HG02642 (cell line): ENCODE measurements around the gene CFAP20DC.
"Not testable (repeated sequence)": the region's sequence is repeated elsewhere in the genome, so short reads cannot be mapped to it uniquely, and the experiment has no call there.

ENCODE experiments used
- ATAC-seq: cut with Tn5 transposase; IDR thresholded peaks from one replicate; pipeline ENCODE4 v1.9.1; 2021; ENCODE audit warnings: mild to moderate bottlenecking; ENCODE audit not compliant: unreplicated experiment, poor library complexity

Gene CFAP20DC

GRCh38 chr3:58824777-58825176 lies 225.0 kb downstream of the CFAP20DC start:
- no peak for ATAC-seq

DNA sequence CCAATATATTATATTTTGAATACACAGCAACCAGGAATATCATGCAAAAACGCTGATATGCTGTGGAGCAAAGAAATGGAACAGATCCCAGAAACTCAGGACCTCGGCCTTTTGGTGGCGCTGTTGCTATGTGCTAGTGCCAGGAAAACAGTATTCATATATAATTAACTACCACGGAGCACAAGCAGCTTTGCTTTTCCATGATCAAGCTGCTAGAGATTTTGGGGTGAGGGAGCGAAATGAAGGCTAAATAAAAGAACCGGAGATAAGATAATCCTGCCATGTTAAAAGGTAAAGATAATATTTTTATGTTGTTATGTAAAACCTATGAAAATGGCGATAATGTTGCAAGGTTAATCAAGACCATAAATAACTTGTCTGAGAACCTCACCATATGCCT lies 225.5 kb downstream of the CFAP20DC start:
- ATAC-seq: no peak

DNA sequence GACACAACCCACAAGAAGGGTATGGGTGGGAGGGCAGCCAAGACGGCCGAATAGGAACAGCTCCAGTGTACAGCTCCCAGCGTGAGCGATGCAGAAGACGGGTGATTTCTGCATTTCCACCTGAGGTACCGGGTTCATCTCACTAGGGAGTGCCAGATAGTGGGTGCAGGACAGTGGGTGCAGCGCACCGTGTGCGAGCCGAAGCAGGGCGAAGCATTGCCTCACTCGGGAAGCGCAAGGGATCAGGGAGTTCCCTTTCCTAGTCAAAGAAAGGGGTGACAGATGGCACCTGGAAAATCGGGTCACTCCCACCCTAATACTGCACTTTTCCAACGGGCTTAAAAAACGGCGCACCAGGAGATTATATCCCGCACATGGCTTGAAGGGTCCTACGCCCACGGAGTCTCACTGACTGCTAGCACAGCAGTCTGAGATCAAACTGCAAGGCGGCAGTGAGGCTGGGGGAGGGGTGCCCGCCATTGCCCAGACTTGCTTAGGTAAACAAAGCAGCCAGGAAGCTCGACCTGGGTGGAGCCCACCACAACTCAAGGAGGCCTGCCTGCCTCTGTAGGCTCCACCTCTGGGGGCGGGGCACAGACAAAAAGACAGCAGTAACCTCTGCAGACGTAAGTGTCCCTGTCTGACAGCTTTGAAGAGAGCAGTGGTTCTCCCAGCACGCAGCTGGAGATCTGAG lies 243.1 kb downstream of the CFAP20DC start:
- ATAC-seq: not testable (repeated sequence)

DNA sequence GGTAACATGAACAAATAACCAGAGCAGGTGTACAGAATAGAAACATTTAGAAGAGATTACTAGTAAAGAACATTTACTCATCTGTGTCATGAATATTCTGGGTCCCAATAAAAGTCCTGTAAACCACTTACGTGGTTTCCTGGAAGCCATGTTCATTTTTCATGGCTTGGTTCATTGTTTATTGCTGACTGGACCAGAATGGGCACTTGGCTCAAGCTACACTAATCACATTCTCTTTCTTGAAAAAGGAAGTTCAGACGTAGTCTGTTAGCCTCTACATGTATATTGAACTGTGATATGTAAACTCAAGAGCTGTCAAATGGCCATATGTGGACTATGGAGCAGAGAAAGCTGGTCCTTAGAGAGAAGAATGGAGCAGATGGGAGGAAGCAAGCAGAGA lies 244.9 kb downstream of the CFAP20DC start:
- ATAC-seq: no peak

- ATAC-seq: no peak
Measured at GRCh38 chr3:58801541-58801940, 248.3 kb downstream of the CFAP20DC start.

- ATAC-seq: no peak
Measured at GRCh38 chr3:58800940-58801339, 248.9 kb downstream of the CFAP20DC start.

DNA sequence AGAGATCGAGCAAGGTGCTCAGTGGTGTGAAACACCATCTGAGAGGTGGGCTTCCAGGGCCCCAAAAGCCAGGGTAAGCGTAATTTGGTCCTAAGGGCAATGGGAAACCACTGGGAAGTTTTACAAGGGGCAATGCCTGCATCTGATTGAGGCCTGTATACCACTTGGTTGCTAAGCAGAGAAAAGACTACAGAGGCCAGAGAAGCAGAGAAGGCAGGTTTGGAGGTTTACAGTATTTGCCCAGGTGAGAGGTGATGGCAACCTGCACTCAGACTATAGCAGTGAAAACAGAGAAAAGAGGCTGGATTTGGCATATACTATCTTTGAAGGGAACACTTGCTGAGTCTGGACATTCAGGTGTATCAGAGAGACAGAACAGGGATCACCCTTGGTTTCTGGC lies 249.8 kb downstream of the CFAP20DC start:
- ATAC-seq: no peak

DNA sequence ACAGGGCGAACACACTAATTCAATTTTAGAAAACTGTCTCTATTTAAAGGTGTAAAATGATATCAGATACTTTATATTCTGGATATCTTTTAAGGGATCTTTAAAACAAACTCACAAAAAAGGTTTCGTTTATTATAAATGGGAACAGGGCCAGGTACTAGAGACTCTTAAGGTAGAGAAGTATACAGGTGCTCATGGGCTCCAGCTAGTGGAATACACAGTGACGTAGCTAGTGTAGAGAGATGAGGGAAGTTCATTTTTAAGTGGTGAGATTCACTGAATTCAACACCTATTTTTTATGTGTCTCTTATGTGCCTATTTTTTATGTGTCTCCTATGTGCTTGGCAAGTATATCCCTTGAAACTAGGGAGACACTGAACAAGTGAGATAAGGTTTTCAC lies 250.6 kb downstream of the CFAP20DC start:
- ATAC-seq: no peak

GRCh38 chr3:58798312-58798711 lies 251.5 kb downstream of the CFAP20DC start:
- no peak for ATAC-seq

DNA sequence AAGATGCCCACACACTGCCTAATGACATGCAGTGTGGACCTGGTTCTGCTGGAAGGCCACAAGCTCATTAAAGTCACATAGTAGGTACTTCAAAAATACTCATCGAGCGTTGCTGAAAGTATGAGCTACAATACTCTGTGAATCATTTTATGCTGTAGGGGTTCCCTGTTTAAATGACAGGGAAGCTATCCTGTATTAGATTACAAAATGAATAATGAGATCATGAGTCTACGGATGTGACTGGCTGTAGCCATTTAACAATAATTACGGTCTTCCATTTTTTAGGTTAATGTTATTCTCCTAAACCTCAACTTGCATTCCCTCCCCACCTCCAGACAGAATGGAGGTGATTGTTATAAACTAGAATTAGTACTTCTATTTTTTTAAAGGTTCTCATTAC lies 255.1 kb downstream of the CFAP20DC start:
- ATAC-seq: no peak

DNA sequence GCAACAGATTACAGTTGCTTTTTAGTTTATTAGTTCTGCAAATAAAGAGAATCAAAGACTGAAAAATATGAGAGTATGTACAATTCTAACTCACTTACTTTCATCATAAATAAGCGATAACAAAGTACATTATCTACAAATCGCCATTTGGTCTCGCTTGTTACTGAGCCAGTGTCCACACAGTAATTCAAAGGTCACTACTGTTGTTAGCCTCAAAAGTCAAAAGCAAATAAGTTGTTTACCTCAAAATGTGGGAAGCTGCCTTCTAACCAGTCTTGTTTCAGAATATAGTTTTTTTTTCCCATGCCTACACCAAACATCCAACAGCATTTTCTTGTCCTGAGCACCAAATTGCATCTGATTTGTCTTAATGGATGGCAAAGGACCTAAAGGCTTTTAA lies 255.9 kb downstream of the CFAP20DC start:
- no peak for ATAC-seq

DNA sequence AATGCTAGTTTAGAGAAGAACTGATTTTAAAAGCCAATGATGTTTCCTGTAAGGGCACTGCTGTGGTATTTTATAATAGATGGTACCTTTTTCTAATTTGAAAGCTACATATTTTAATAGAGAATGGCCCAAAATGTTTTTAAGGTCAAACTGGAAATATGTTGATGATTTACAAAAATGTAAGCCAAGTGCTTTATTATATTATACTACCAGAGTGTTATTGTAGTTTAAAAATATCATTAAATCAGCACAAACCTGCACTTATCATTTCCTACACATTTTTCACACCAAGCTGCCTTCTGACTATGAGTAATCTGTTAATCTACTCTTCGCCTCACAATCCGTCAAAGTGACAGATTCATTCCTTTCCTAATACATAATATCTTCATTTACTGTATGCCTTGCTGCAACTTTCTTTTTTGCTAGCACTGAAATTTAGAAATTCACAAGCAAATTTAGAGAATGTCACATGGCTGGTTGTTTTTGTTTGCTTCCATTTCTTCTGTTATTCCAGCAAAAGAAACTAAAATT lies 256.8 kb downstream of the CFAP20DC start:
- ATAC-seq: no peak

DNA sequence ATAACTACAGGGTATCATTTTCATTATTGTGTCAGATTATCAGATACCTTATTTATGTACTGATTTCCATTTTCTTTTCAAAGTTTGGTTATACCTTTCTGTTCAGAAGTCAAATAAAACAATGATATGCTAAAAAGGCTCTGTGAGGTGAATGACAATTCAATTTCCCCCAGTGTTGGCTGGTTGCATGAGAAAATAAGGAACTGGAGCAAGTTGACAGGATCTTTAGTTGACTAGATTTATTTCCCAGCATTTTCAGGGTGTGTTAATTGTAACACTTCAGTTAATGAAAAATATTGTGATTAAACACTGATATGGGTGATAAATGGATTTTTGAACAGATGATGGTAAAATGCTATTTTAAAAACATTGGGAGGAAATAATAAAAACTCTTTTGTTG lies 260.4 kb downstream of the CFAP20DC start:
- ATAC-seq: no peak

DNA sequence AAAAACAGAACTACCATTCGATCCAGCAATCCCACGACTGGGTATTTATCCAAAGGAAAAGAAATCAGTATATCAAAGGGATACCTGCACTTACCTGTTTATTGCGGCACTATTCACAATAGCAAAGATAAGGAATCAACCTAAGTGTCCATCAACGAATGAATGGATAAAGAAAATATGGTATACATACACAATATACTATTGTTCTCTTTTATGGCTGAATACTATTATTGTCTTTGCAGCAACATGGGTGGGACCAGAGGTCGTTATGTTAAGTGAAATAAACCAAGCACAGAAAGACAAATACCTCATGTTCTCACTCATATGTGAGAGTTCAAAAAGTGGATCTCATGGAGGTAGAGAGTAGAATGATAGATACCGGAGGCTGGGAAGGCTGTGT lies 264.9 kb downstream of the CFAP20DC start:
- no peak for ATAC-seq

DNA sequence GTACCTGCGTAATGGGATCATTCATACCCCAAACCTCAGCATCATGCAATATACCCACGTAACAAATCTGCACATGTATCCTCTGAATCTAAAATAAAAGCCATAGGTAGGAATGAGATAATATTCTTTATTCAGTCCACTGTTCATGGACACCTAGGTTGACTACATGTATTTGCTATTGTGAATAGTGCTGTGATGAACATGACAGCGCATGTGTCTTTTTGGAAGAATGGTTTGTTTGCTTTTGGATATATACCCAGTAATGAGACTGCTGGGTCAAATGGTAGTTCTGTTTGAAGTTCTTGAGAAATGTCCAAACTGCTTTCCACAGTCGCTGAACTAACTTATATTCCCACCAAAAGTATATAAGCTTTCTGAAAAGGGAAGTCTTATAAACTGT lies 265.4 kb downstream of the CFAP20DC start:
- ATAC-seq: no peak

GRCh38 chr3:58783845-58784244 lies 266.0 kb downstream of the CFAP20DC start:
- ATAC-seq: no peak

DNA sequence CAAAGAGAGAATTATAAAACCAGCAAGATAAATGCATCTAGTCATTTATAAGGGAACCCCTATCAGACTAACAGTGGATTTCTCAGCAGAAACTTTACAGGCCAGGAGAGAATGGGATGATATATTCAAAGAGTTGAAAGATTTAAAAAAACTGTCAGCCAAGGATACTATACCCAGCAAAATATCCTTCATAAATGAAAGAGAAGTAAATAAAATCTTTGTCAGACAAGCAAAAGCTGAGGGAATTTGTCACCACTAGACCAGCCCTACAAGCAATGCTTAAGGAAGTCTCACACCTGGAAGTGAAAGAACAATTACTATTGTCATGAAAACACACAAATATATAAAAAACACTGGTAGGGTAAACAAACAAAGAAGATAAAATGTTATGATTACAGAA lies 269.9 kb downstream of the CFAP20DC start:
- ATAC-seq: no peak

- no peak for ATAC-seq
Measured at GRCh38 chr3:58776231-58776630, 273.6 kb downstream of the CFAP20DC start.

DNA sequence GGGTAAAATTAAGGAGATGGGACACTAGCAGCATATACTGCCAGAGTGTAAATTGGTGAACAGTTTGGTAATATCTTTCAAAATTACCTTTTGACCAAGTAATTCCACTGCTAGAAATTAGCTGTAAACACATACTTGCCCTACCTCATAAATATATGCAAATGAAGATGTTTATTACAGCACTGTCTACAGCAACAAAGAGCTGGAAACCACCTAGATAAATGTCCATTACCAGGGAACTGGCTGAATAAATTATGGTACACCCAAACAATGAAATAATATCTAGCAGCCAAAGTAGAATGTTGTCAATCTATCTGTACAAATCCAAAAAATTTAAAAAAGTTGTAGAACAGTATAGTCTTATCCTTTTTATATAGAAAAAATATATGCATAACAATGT lies 277.4 kb downstream of the CFAP20DC start:
- ATAC-seq: no peak

DNA sequence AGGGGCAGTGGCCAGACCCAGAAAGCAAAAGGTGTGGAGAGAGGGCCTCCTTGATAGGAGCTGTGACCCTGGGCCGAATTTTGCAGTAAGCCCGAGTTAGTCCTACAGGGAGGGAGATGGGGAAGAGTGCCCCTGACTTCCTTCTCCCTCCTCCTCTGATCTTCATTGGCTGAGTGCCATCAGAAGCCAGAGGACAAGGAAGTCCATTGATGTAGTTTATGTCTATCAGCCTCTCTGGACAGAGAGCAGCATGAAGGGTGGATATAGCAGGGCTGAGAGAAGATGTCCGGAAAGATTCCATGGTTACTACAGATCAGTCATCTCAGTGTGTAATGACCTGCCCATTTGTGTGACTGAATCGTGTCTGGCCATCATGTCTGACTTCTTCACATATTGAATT lies 280.8 kb downstream of the CFAP20DC start:
- ATAC-seq: no peak

- no peak for ATAC-seq
Measured at GRCh38 chr3:58766587-58767282, 283.1 kb downstream of the CFAP20DC start.

DNA sequence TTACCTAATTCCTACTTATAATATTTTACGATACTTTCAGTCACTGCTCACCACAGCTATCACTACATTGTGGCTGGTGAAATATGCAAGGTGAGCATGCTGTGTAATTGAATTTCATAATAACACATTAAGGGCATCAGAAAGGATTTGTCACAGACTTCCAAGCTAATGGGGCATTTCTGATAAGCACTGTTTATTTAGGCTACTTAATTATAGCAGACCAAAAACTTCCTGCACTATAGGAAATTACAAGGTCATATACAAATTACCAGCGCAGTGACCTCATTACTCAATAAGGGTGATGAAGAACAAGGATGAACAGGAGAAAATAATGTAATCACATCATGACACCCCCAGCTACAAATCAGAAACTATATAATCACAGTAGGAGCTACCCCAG lies 294.7 kb downstream of the CFAP20DC start:
- no peak for ATAC-seq
